Endodermal cell (in vitro differentiated cells): ENCODE measurements around the gene KCNQ1. TPM values are rescaled to one million over a fixed set of nuclear protein-coding genes. Genes with fewer than 3 reads are reported as not detected.

Experiments
- DNase-seq: peaks from one replicate; pipeline ENCODE4 v3.0.0-alpha.2; 2017
- H3K27ac ChIP-seq: 2 replicates; pipeline ENCODE4 v1.5.1; 2013; ENCODE audit warnings: mild to moderate bottlenecking, low read depth, low read length, moderate library complexity
- H3K27me3 ChIP-seq: 2 replicates; pipeline ENCODE4 v1.6.1; 2013; ENCODE audit warnings: mild to moderate bottlenecking, low read length, moderate library complexity; ENCODE audit not compliant: insufficient read depth, control insufficient read depth, poor library complexity, severe bottlenecking
- H3K36me3 ChIP-seq: 2 replicates; pipeline ENCODE4 v1.7.0; 2013; ENCODE audit warnings: mild to moderate bottlenecking, low read length, moderate library complexity; ENCODE audit not compliant: control insufficient read depth, insufficient read depth
- H3K4me1 ChIP-seq: one replicate; pipeline ENCODE4 v1.7.0; 2013; ENCODE audit warnings: low read length; ENCODE audit not compliant: control insufficient read depth, insufficient read depth
- H3K4me3 ChIP-seq: 2 replicates; pipeline ENCODE4 v1.5.1; 2013; ENCODE audit warnings: mild to moderate bottlenecking, low read length, moderate library complexity
- H3K9ac ChIP-seq: 2 replicates; pipeline ENCODE4 v1.6.1; 2013; ENCODE audit warnings: mild to moderate bottlenecking, low read length, moderate library complexity; ENCODE audit not compliant: poor library complexity, severe bottlenecking; ENCODE audit errors: extremely low read depth
- H3K9me3 ChIP-seq: 2 replicates; pipeline ENCODE4 v1.6.1; 2013; ENCODE audit warnings: mild to moderate bottlenecking, low read length, moderate library complexity; ENCODE audit not compliant: control insufficient read depth
- H3K27ac Mint-ChIP-seq: 2 replicates; pipeline ENCODE4 v1.8.0; 2020; ENCODE audit warnings: mixed read lengths
- H3K27me3 Mint-ChIP-seq: 2 replicates; pipeline ENCODE4 v1.8.0; 2021; ENCODE audit warnings: mild to moderate bottlenecking, mixed read lengths; ENCODE audit not compliant: insufficient read depth
- H3K36me3 Mint-ChIP-seq: 2 replicates; pipeline ENCODE4 v1.8.0; 2020; ENCODE audit warnings: low read depth, mixed read lengths
- H3K4me1 Mint-ChIP-seq: 2 replicates; pipeline ENCODE4 v1.8.0; 2020; ENCODE audit warnings: mixed read lengths
- H3K4me3 Mint-ChIP-seq: 2 replicates; pipeline ENCODE4 v1.8.0; 2020; ENCODE audit warnings: mild to moderate bottlenecking, moderate library complexity, mixed read lengths
- H3K9me3 Mint-ChIP-seq: 2 replicates; pipeline ENCODE4 v1.8.0; 2020; ENCODE audit warnings: mild to moderate bottlenecking, mixed read lengths
- CTCF ChIP-seq: fragments of 200-600 bp; sonication (generic); conservative IDR thresholded peaks from 2 replicates; pipeline ENCODE4 v1.5.0; 2021; ENCODE audit warnings: antibody characterized with exemption, mild to moderate bottlenecking
- WGBS, 2 experiments: methylation state at CpG; one replicate each; pipeline versions ENCODE4 v1.1.5 to v1.1.7; 2013; ENCODE audit warnings: missing lambda C conversion rate in 2 of 2, mixed read lengths in 1 of 2; ENCODE audit not compliant: insufficient coverage in 1 of 2, insufficient read length in 1 of 2; 5-methylcytosine and 5-hydroxymethylcytosine counted together
- total RNA-seq, 2 donors: library from RNA; stranded (reverse); fragmentation: NEBNext Ultra II Directional in 1 of 2; extraction: Animal tissue kit (Norgen Biotek cat#: 25700) in 1 of 2; gene quantifications; 2 replicates in 1 of 2; 3 replicates in 1 of 2; pipeline ENCODE4 v1.2.1, GENCODE V29; 2021

Gene KCNQ1
- total RNA-seq, 2 donors from 2014 or later, result 1.8 to 3.5 TPM

GRCh38 chr11:2660357-2660939 lies 215.6 kb downstream of the KCNQ1 start:
- Histone ChIP-seq H3K4me1 (no peaks in the 10 kb centered on the region), H3K4me3 (peak overlapping the region; percentile 51), H3K27me3 (no peaks in the 10 kb centered on the region), H3K9ac (no peak overlapping the region), H3K9me3 (peaks cover 59% of the 10 kb centered on the region), H3K36me3 (peaks cover 8% of the 10 kb centered on the region), H3K27ac (no peak overlapping the region)
- H3K4me3 Mint-ChIP-seq, result no peak overlapping the region
- H3K36me3 Mint-ChIP-seq, result peaks cover 48% of the 10 kb centered on the region
- no peak for TF ChIP-seq CTCF
- no peak overlapping the region for H3K27ac Mint-ChIP-seq
- peaks cover 41% of the 10 kb centered on the region for H3K27me3 Mint-ChIP-seq
- peaks cover 82% of the 10 kb centered on the region for H3K9me3 Mint-ChIP-seq
- 83 to 95% methylated on average over 1 to 2 of the region's 2 CpGs for WGBS, 2 experiments
- DNase-seq, result no peak
- H3K4me1 Mint-ChIP-seq, result no peaks in the 10 kb centered on the region

- H3K27ac ChIP-seq, result no peak overlapping the region
- Mint-ChIP-seq H3K4me1 (no peaks in the 10 kb centered on the region), H3K27me3 (peaks cover 32% of the 10 kb centered on the region), H3K9me3 (peaks cover 73% of the 10 kb centered on the region), H3K4me3 (no peak overlapping the region), H3K27ac (no peak overlapping the region), H3K36me3 (peaks cover 48% of the 10 kb centered on the region)
- peaks cover 8% of the 10 kb centered on the region for H3K36me3 ChIP-seq
- H3K4me1 ChIP-seq, result no peaks in the 10 kb centered on the region
- no peak overlapping the region for H3K9ac ChIP-seq
- DNase-seq, result no peak
- WGBS, 2 experiments, result 92 to 100% methylated on average over 1 to 4 of the region's 4 CpGs
- TF ChIP-seq CTCF, result no peak
- H3K27me3 ChIP-seq, result no peaks in the 10 kb centered on the region
- no peak overlapping the region for H3K4me3 ChIP-seq
- peaks cover 52% of the 10 kb centered on the region for H3K9me3 ChIP-seq
Observed at GRCh38 chr11:2661173-2662023, 216.6 kb downstream of the KCNQ1 start.

DNA sequence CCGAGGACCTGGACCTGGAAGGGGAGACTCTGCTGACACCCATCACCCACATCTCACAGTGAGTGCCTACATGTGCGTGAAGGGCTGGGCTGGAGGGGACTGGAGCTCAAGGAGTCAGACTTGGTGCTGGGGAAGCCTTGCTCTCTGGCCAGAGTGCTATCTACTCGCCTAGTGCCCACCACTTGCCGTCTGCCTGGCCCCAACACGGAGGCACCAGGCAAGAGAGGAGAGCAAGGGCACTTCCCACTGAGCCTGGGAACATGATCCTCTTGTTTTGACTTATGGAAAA lies 217.2 kb downstream of the KCNQ1 start:
- Histone ChIP-seq H3K4me1 (no peaks in the 10 kb centered on the region), H3K9me3 (peaks cover 47% of the 10 kb centered on the region), H3K9ac (no peak overlapping the region), H3K4me3 (no peak overlapping the region), H3K27ac (no peak overlapping the region), H3K27me3 (no peaks in the 10 kb centered on the region), H3K36me3 (peaks cover 8% of the 10 kb centered on the region)
- Mint-ChIP-seq H3K4me1 (no peaks in the 10 kb centered on the region), H3K27ac (no peak overlapping the region), H3K9me3 (peaks cover 67% of the 10 kb centered on the region), H3K4me3 (no peak overlapping the region), H3K27me3 (peaks cover 29% of the 10 kb centered on the region), H3K36me3 (peaks cover 48% of the 10 kb centered on the region)
- WGBS, 2 experiments, result 91 to 100% methylated on average over 3 to 5 of the region's 5 CpGs
- no peak for DNase-seq
- no peak for TF ChIP-seq CTCF
